KG1 (cell line): ENCODE measurements around the gene NKTR.

Source experiments
- DNase-seq: peaks from one replicate; lab custom pipeline; 2025; lab: John Stamatoyannopoulos, UW

NKTR gene

GRCh38 chr3:42649783-42650182, 49.3 kb downstream of the NKTR start:
- DNase-seq = no peak

GRCh38 chr3:42651248-42652091, 51.0 kb downstream of the NKTR start:
- no peak for DNase-seq

- DNase-seq = no peak
These were observed 51.7 kb downstream of the NKTR start for GRCh38 chr3:42652251-42652610.

GRCh38 chr3:42652611-42653302, 52.3 kb downstream of the NKTR start:
- peak; percentile 56 for DNase-seq

- no peak for DNase-seq
These were observed 52.7 kb downstream of the NKTR start for GRCh38 chr3:42653303-42653559.

GRCh38 chr3:42653560-42654330, 53.3 kb downstream of the NKTR start, which contains the start of gene ZBTB47:
TSS of gene ZBTB47 (plus strand) at chr3:42653697. CDS start at chr3:42658356, 4,659 bp downstream.
- DNase-seq = peak; percentile 32

- no peak for DNase-seq
These were observed 54.1 kb downstream of the NKTR start for GRCh38 chr3:42654331-42655201.

GRCh38 chr3:42655331-42655888, 54.9 kb downstream of the NKTR start:
- DNase-seq = no peak

- no peak for DNase-seq
These were observed 55.6 kb downstream of the NKTR start for GRCh38 chr3:42655980-42656679.

GRCh38 chr3:42656680-42657610, 56.5 kb downstream of the NKTR start:
- no peak for DNase-seq

- DNase-seq = no peak
These were observed 57.2 kb downstream of the NKTR start for GRCh38 chr3:42657675-42658074.

- DNase-seq = no peak
These were observed 57.7 kb downstream of the NKTR start for GRCh38 chr3:42658091-42658770.

- no peak for DNase-seq
These were observed 58.4 kb downstream of the NKTR start for GRCh38 chr3:42658771-42659390.

GRCh38 chr3:42659451-42660130, 59.1 kb downstream of the NKTR start:
- DNase-seq = no peak

GRCh38 chr3:42660131-42660715, 59.7 kb downstream of the NKTR start:
- no peak for DNase-seq

- no peak for DNase-seq
These were observed 60.4 kb downstream of the NKTR start for GRCh38 chr3:42660898-42661297.

GRCh38 chr3:42661593-42662022, 61.1 kb downstream of the NKTR start:
- DNase-seq = no peak
